Esophagus muscularis mucosa (tissue), 4 donors: ENCODE data around the gene SMARCC1. TPM values are rescaled to one million over a fixed set of nuclear protein-coding genes. Genes with fewer than 3 reads are reported as not detected.

Experiments
- DNase-seq: peaks from one replicate; pipeline ENCODE4 v3.0.0-alpha.2; 2017; ENCODE audit errors: extremely low spot score
- H3K27ac ChIP-seq, 4 donors: fragments of 200-600 bp; sonication (generic); replicated peaks in 1 of 4; 1 replicate in 3 of 4; 2 replicates in 1 of 4; pipeline ENCODE4 v1.5.1; 2016 to 2019; ENCODE audit warnings: mild to moderate bottlenecking in 1 of 4
- H3K27me3 ChIP-seq, 4 donors: fragments of 200-600 bp; sonication (generic); one replicate each; pipeline versions ENCODE4 v1.5.1 to v1.6.0; 2016 to 2019
- H3K36me3 ChIP-seq, 4 donors: fragments of 200-600 bp; sonication (generic); one replicate each; pipeline ENCODE4 v1.5.1; 2016 to 2019
- H3K4me1 ChIP-seq, 4 donors: fragments of 200-600 bp; sonication (generic); one replicate each; pipeline ENCODE4 v1.5.1; 2016 to 2019
- H3K4me3 ChIP-seq, 4 donors: fragments of 200-600 bp; sonication (generic); 1 replicate in 2 of 4; 2 replicates in 2 of 4; pipeline ENCODE4 v1.5.1; 2016 to 2019; ENCODE audit warnings: mild to moderate bottlenecking in 4 of 4, moderate library complexity in 1 of 4
- H3K9me3 ChIP-seq, 4 donors: fragments of 200-600 bp; sonication (generic); 1 replicate in 3 of 4; 2 replicates in 1 of 4; pipeline ENCODE4 v1.5.1; 2016 to 2019
- CTCF ChIP-seq, 3 experiments: fragments of 200-600 bp in 2 of 3; fragments of 450-650 bp in 1 of 3; sonication (generic) in 2 of 3; IDR thresholded peaks; one replicate each; pipeline ENCODE4 v1.5.1; 2017 to 2019; ENCODE audit warnings: antibody characterized with exemption in 3 of 3, mild to moderate bottlenecking in 2 of 3, moderate library complexity in 1 of 3
- EP300 ChIP-seq: sonication (generic); formaldehyde crosslinking; IDR thresholded peaks from one replicate; pipeline ENCODE4 v1.6.1; 2017; ENCODE audit warnings: antibody characterized with exemption
- POLR2A ChIP-seq: fragments of 450-650 bp; IDR thresholded peaks from one replicate; pipeline ENCODE4 v1.6.1; 2017; ENCODE audit warnings: antibody characterized with exemption, moderate library complexity, mild to moderate bottlenecking, low read depth
- POLR2AphosphoS5 ChIP-seq, 2 donors: sonication (generic); formaldehyde crosslinking; IDR thresholded peaks; one replicate each; pipeline ENCODE4 v1.6.1; 2017; ENCODE audit warnings: antibody characterized with exemption in 2 of 2
- WGBS: methylation state at CpG from one replicate; pipeline ENCODE4 v1.1.5; 2018; 5-methylcytosine and 5-hydroxymethylcytosine counted together
- intact Hi-C: fragments of 100-400 bp; cut with DNase I; formaldehyde crosslinking; loops from one replicate; pipeline ENCODE4 v1.15.1; 2023
- total RNA-seq, 4 donors: library from RNA; depleted of rRNA; stranded (reverse); fragments of >200 nt; gene quantifications; one replicate each; pipeline versions ENCODE4 v1.1.0 to v1.2.1, GENCODE V29; 2016

SMARCC1 gene
- total RNA-seq, 4 donors from 2014 or later = 46.1 to 57.2 (median 49.7) TPM

- H3K27me3 ChIP-seq = no peaks in the 10 kb centered on the region
- WGBS = 95% methylated on average over 3 of the region's 3 CpGs
- no peak overlapping the region for H3K27ac ChIP-seq
- H3K4me1 ChIP-seq = no peaks in the 10 kb centered on the region
- no peaks in the 10 kb centered on the region for H3K9me3 ChIP-seq
- intact Hi-C loops = no loop called here
- H3K4me3 ChIP-seq = no peak overlapping the region
- no peak for TF ChIP-seq EP300
- TF ChIP-seq POLR2A = no peak
- TF ChIP-seq POLR2AphosphoS5 (IDR thresholded peaks at IDR 0.05) = no peak
- no peak for TF ChIP-seq CTCF (IDR thresholded peaks at IDR 0.05)
- no peak for DNase-seq
- H3K36me3 ChIP-seq = peaks cover 0 to 35% (median 11%) of the 10 kb centered on the region in 4 donors
Measured at GRCh38 chr3:47652142-47652541, 129.6 kb downstream of the SMARCC1 start.

GRCh38 chr3:47650294-47650693 lies 131.4 kb downstream of the SMARCC1 start:
- H3K9me3 ChIP-seq = no peaks in the 10 kb centered on the region
- H3K36me3 ChIP-seq = peaks cover 0 to 29% (median 11%) of the 10 kb centered on the region in 4 donors
- no peak overlapping the region for H3K4me3 ChIP-seq
- no peak for TF ChIP-seq POLR2AphosphoS5 (IDR thresholded peaks at IDR 0.05)
- 91% methylated on average over 1 of the region's 1 CpG for WGBS
- intact Hi-C loops = no loop called here
- peaks cover 0 to 6% (median 2%) of the 10 kb centered on the region in 4 donors for H3K4me1 ChIP-seq
- no peaks in the 10 kb centered on the region for H3K27me3 ChIP-seq
- H3K27ac ChIP-seq = no peak overlapping the region
- DNase-seq = no peak

GRCh38 chr3:47647550-47647949 lies 134.1 kb downstream of the SMARCC1 start:
- TF ChIP-seq CTCF (IDR thresholded peaks at IDR 0.05) (no peak), POLR2A (no peak), POLR2AphosphoS5 (IDR thresholded peaks at IDR 0.05) (no peak), EP300 (no peak)
- Histone ChIP-seq H3K27ac (no peak overlapping the region), H3K4me1 (peaks cover 0 to 6% (median 2%) of the 10 kb centered on the region in 4 donors), H3K9me3 (no peaks in the 10 kb centered on the region), H3K4me3 (no peak overlapping the region), H3K36me3 (peaks cover 0 to 36% (median 13%) of the 10 kb centered on the region in 4 donors), H3K27me3 (no peaks in the 10 kb centered on the region)
- no peak for DNase-seq
- intact Hi-C loops = no loop called here
- WGBS = 95% methylated on average over 2 of the region's 2 CpGs

- WGBS = 54% methylated on average over 4 of the region's 4 CpGs
Measured at GRCh38 chr3:47646362-47646761, 135.3 kb downstream of the SMARCC1 start.

GRCh38 chr3:47645551-47645950 lies 136.1 kb downstream of the SMARCC1 start:
- Histone ChIP-seq H3K4me3 (no peak overlapping the region), H3K9me3 (no peaks in the 10 kb centered on the region), H3K36me3 (peaks cover 0 to 39% (median 20%) of the 10 kb centered on the region in 4 donors), H3K27ac (no peak overlapping the region), H3K4me1 (peaks cover 0 to 6% (median 2%) of the 10 kb centered on the region in 4 donors), H3K27me3 (no peaks in the 10 kb centered on the region)
- no peak for TF ChIP-seq EP300
- TF ChIP-seq CTCF (IDR thresholded peaks at IDR 0.05) = no peak
- TF ChIP-seq POLR2A = no peak
- no peak for TF ChIP-seq POLR2AphosphoS5 (IDR thresholded peaks at IDR 0.05)
- WGBS = 100% methylated on average over 2 of the region's 2 CpGs
- no peak for DNase-seq
- intact Hi-C loops = no loop called here

More at GRCh38 chr3:47646362-47646761, 135.3 kb downstream of the SMARCC1 start:
- intact Hi-C loops = no loop called here
- no peaks in the 10 kb centered on the region for H3K27me3 ChIP-seq
- no peaks in the 10 kb centered on the region for H3K9me3 ChIP-seq
- peaks cover 0 to 41% (median 17%) of the 10 kb centered on the region in 4 donors for H3K36me3 ChIP-seq
- peaks cover 0 to 6% (median 2%) of the 10 kb centered on the region in 4 donors for H3K4me1 ChIP-seq
- H3K4me3 ChIP-seq = no peak overlapping the region
- DNase-seq = no peak
- TF ChIP-seq CTCF (IDR thresholded peaks at IDR 0.05) (no peak), EP300 (no peak), POLR2A (no peak), POLR2AphosphoS5 (IDR thresholded peaks at IDR 0.05) (no peak)
- H3K27ac ChIP-seq = no peak overlapping the region
